ENCODE data around the gene ROR1.

DNA sequence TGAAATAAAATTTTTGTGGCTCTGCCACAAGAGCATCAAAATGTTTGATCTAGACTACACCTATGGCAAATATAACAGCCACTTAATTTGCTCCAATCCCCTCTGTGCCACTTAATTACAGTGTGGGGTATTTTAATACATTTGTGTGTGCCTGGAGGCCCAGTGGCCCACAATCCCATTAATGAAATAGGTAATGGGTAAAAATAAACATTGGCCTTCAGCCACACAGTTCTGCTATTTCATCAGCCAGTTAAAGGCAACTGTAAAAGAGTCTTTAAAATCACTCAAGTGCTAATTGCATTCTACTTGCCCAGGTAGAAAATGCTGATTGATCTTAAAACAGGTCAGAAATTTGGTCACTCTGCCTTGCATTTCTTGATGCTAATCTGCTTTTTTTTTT, 278.0 kb downstream of the ROR1 start:
- TF ChIP-seq, protein P1, sequence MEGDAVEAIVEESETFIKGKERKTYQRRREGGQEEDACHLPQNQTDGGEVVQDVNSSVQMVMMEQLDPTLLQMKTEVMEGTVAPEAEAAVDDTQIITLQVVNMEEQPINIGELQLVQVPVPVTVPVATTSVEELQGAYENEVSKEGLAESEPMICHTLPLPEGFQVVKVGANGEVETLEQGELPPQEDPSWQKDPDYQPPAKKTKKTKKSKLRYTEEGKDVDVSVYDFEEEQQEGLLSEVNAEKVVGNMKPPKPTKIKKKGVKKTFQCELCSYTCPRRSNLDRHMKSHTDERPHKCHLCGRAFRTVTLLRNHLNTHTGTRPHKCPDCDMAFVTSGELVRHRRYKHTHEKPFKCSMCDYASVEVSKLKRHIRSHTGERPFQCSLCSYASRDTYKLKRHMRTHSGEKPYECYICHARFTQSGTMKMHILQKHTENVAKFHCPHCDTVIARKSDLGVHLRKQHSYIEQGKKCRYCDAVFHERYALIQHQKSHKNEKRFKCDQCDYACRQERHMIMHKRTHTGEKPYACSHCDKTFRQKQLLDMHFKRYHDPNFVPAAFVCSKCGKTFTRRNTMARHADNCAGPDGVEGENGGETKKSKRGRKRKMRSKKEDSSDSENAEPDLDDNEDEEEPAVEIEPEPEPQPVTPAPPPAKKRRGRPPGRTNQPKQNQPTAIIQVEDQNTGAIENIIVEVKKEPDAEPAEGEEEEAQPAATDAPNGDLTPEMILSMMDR (conservative IDR thresholded peaks at IDR 0.05; ENCODE audit: low read length): no peak
- TF ChIP-seq EZH2phosphoT487 (IDR thresholded peaks at IDR 0.05; ENCODE audit: borderline replicate concordance, low read depth, low read length): no peak

All from OCI-LY7 (cell line).